ENCODE data around the gene ETV2.
"Not testable (repeated sequence)": the region's sequence is repeated elsewhere in the genome, so short reads cannot be mapped to it uniquely, and the experiment has no call there.

ETV2 gene

GRCh38 chr19:35661995-35662340 is 20.4 kb downstream of the ETV2 start:
- DNase-seq: no peak

GRCh38 chr19:35663981-35664380 is 22.4 kb downstream of the ETV2 start:
- no peak for DNase-seq

GRCh38 chr19:35665157-35665556 is 23.6 kb downstream of the ETV2 start:
- no peak for DNase-seq

GRCh38 chr19:35665604-35666003 is 24.1 kb downstream of the ETV2 start:
- DNase-seq: no peak

GRCh38 chr19:35666251-35666913 is 24.8 kb downstream of the ETV2 start, which contains the start of gene UPK1A:
Gene UPK1A (plus strand): TSS chr19:35666517. CDS start chr19:35666813, 296 bp downstream.
- no peak for DNase-seq

- no peak for DNase-seq
Observed at GRCh38 chr19:35669566-35669965, 28.0 kb downstream of the ETV2 start.

- DNase-seq: no peak
Observed at GRCh38 chr19:35669974-35670373, 28.4 kb downstream of the ETV2 start.

GRCh38 chr19:35670686-35671085 is 29.1 kb downstream of the ETV2 start:
- no peak for DNase-seq

GRCh38 chr19:35671818-35672217 is 30.3 kb downstream of the ETV2 start:
- DNase-seq: no peak

- DNase-seq: peak; percentile 32
Observed at GRCh38 chr19:35673121-35673804, 31.7 kb downstream of the ETV2 start.

- DNase-seq: no peak
Observed at GRCh38 chr19:35675589-35676140, 34.1 kb downstream of the ETV2 start.

GRCh38 chr19:35689836-35690235 is 48.3 kb downstream of the ETV2 start:
- no peak for DNase-seq

GRCh38 chr19:35691106-35691505 is 49.6 kb downstream of the ETV2 start:
- DNase-seq: not testable (repeated sequence)

GRCh38 chr19:35692010-35692409 is 50.5 kb downstream of the ETV2 start:
- DNase-seq: no peak

GRCh38 chr19:35693422-35693821 is 51.9 kb downstream of the ETV2 start:
- no peak for DNase-seq

GRCh38 chr19:35693835-35694599 is 52.5 kb downstream of the ETV2 start:
- peak; percentile 90 for DNase-seq

Measured in activated CD8-positive, alpha-beta memory T cell treated with anti-CD3 and anti-CD28 coated beads, Interleukin-2, amount 50 U/mL, for 4 hours (primary cell).